ENCODE data around the gene TBC1D9. TPM values are rescaled to one million over a fixed set of nuclear protein-coding genes. Genes with fewer than 3 reads are reported as not detected.

The TBC1D9 gene
- total and polyA plus RNA-seq, 2 of the 13 experiments (the other 11 are each of a cell fraction or from before 2014, with no cell fraction given) = 11.9 to 12.2 TPM

- TF ChIP-seq ZNF235 (CRISPR knock-in tag; IDR thresholded peaks at IDR 0.05; ENCODE audit: borderline replicate concordance) (no peak), RARG (CRISPR knock-in tag; IDR thresholded peaks at IDR 0.05; ENCODE audit: low read depth) (no peak), RFXAP (CRISPR knock-in tag; IDR thresholded peaks at IDR 0.05; ENCODE audit: borderline replicate concordance) (no peak), SPEN (CRISPR knock-in tag; IDR thresholded peaks at IDR 0.05; ENCODE audit: low read depth) (no peak), ZNF432 (CRISPR knock-in tag; IDR thresholded peaks at IDR 0.05; ENCODE audit: borderline replicate concordance) (no peak), ARID3A (IDR thresholded peaks at IDR 0.05; ENCODE audit: low read depth, low read length) (no peak)
Observed at GRCh38 chr4:140793291-140793690, 37.1 kb upstream of the TBC1D9 start (continued).

- H2AFZ ChIP-seq (ENCODE audit: low read length) = no peak overlapping the region
- H3K4me1 ChIP-seq (ENCODE audit: insufficient read depth, low read length) = no peaks in the 10 kb centered on the region
- ChIA-PET POLR2A (no interaction called here), CTCF (ENCODE audit: low intra/inter-chr PET ratio, low total read pairs) (no interaction called here)
- intact Hi-C loops (cut with micrococcal nuclease; ENCODE audit: unreplicated experiment) (no loop called here), in situ Hi-C loops (cut with HindIII; ENCODE audit: extremely low pct_ligation_motif_present, low pct_unique_long_range_greater_than_20kb) (no loop called here)
- no peaks in the 10 kb centered on the region for H3K79me2 ChIP-seq (ENCODE audit: insufficient read depth, low read length)
- no peak for ATAC-seq
- no peak overlapping the region for H3K4me3 ChIP-seq (replicated peaks in 1 of 3; ENCODE audit: insufficient read depth in 1 of 3, low read depth in 2 of 3, low read length in 3 of 3)
- H4K20me1 ChIP-seq (ENCODE audit: insufficient read depth, low read length) = no peaks in the 10 kb centered on the region
- no peak overlapping the region for H3K4me2 ChIP-seq (ENCODE audit: low read depth, low read length)
- FAIRE-seq = no peak
- DNase-seq (ENCODE audit: low spot score) = no peak
- WGBS (ENCODE audit: low lambda C conversion rate) = 85% methylated on average over 3 of the region's 3 CpGs
- no peak overlapping the region for H3K27ac ChIP-seq (ENCODE audit: extremely low read length, insufficient read depth, low read length)
- BruUV-seq (replicated peaks) = no TSS peak
- H3K36me3 ChIP-seq (replicated peaks in 1 of 2; ENCODE audit: control insufficient read depth in 1 of 2, insufficient read depth in 2 of 2, low read length in 2 of 2) = no peaks in the 10 kb centered on the region
- H3K27me3 ChIP-seq (ENCODE audit: control insufficient read depth in 1 of 2, insufficient read depth in 2 of 2, low read length in 2 of 2) = 0 out of 5 replicates have a peak, but pooled peaks cover 0 to 2% of the 10 kb centered on the region in 2 experiments
- no peak overlapping the region for H3K9ac ChIP-seq (ENCODE audit: insufficient read depth, low read depth, low read length)
- peaks cover 6% of the 10 kb centered on the region; the same call in 1 of the 2 replicates for H3K9me3 ChIP-seq (ENCODE audit: low read length)
- no peak for TF ChIP-seq GTF2F1 (IDR thresholded peaks at IDR 0.05; ENCODE audit: low read length)
- TF ChIP-seq ZNF333 (CRISPR knock-in tag; IDR thresholded peaks at IDR 0.05; ENCODE audit: borderline replicate concordance) = no peak
- TF ChIP-seq SKI (IDR thresholded peaks at IDR 0.05; ENCODE audit: partially characterized antibody) = no peak
- TF ChIP-seq ZNF460 (CRISPR knock-in tag; IDR thresholded peaks at IDR 0.05; ENCODE audit: borderline replicate concordance) = no peak
- TF ChIP-seq ZFYVE20 (CRISPR knock-in tag; IDR thresholded peaks at IDR 0.05; ENCODE audit: borderline replicate concordance, low read depth) = no peak
- no peak for TF ChIP-seq NCOA1 (CRISPR knock-in tag; IDR thresholded peaks at IDR 0.05)
- TF ChIP-seq CAMTA2 (CRISPR knock-in tag; IDR thresholded peaks at IDR 0.05; ENCODE audit: borderline replicate concordance) = no peak
- TF ChIP-seq E2F1 (CRISPR knock-in tag; IDR thresholded peaks at IDR 0.05) = no peak
- TF ChIP-seq ZMYM3 (CRISPR knock-in tag; IDR thresholded peaks at IDR 0.05) = no peak
- no peak for TF ChIP-seq FOXC1 (CRISPR knock-in tag; IDR thresholded peaks at IDR 0.05; ENCODE audit: borderline replicate concordance)
- no peak for TF ChIP-seq ZNF609 (CRISPR knock-in tag; IDR thresholded peaks at IDR 0.05; ENCODE audit: borderline replicate concordance)
Observed at GRCh38 chr4:140790765-140791164, 34.6 kb upstream of the TBC1D9 start.

All from HepG2 (cell line).